CD4-positive, alpha-beta T cell treated with Interferon gamma for 1 hour (primary cell): Measurements from ENCODE around the gene SPRY1.

ENCODE experiments used
- DNase-seq: peaks from one replicate; pipeline ENCODE4 v3.0.0-alpha.2; 2020

Gene SPRY1

DNA sequence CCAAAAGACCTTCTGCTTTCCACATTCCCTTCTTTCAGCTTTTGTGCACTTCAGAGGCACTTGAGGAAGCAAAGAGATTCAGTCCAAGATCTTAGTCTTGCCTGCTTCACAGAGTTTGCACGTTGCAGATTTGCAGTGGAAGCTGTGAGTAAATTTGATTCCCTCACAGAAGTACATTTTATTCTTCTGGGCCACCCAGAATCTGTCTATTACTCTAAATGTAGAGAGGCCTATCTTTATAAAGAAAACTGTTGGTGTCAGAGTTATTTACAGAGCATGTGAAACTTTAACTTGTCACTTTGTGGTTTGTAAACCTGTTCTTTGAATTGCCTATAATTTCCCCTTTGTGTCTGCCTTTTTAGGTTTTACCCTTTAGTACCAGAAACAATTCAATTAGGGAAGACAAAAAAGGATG is 15.5 kb downstream of the SPRY1 start:
- no peak for DNase-seq

DNA sequence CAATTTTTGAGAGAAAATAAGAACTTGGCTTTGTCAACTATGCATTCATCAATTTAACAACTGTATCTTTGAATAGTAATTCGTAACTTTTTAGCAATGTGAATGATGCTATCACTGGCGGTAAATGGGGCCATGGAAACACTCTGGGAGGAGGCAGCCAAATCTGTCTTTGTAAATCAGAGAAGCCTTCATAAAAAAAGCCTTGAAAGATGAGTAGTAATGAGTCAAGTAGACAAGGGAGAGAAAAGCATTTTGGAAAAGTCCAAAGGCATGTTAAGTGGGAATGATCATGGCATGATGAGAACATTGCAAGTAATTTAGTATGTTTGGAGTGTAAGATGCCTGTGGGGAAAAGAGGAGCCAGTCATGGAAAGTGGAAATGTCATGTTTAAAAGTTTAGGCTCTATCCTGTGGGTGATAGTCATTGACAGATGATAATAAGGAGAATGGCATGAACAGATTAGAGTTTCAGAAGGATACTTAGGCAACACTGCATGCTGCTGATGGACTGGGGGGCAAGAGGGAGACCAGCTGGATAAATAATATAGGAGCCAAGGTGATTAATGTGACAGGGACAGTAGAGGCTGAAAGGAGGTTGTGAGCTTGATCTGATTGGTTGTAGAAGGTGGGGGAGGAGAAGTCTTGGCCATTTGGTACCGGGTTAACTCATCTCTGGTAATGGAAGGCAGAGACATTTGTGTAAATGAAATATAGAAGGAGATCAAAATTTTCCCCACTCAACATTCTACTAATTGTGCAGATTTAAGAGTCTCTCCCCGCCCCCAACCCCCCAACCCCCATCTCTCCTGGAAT is 16.3 kb downstream of the SPRY1 start:
- no peak for DNase-seq

DNA sequence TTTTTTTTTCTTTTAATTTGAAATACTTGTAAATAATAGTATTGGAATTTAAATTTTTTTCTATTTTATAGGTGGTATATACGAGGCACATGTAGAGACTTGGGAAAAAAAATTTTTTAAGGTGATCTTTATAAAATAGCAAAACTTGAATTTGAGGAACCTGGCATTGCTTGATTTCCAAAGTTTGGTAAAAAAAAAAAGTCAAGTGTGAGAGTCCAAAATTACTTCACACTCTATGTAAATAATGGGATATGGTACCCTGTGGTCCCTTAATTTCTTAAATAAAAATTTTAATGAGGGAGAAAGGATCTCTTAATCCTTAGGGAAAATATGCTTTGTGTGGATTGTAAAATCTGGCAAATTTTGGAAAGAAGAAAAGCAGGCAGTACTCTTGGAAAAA is 19.0 kb downstream of the SPRY1 start:
- DNase-seq = no peak

DNA sequence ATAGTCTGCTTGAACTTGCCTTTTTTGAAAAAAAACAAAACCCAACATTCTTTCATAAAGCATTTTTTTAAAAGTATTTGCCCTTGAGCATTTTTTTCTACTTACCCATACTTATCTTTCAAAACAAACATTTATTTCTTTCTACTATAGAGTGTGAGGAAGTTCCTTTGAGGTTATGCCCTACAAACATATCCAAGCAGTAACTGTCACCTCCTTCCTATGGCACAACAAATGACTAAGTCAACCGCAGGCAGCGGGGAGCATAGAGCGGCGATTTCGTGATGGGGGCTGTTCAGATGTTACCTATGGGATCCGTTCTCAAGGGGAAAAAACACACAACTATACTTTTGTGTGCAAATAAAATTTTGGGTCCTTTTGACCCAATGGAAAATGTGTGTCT is 19.4 kb downstream of the SPRY1 start:
- peak; percentile 31 for DNase-seq

DNA sequence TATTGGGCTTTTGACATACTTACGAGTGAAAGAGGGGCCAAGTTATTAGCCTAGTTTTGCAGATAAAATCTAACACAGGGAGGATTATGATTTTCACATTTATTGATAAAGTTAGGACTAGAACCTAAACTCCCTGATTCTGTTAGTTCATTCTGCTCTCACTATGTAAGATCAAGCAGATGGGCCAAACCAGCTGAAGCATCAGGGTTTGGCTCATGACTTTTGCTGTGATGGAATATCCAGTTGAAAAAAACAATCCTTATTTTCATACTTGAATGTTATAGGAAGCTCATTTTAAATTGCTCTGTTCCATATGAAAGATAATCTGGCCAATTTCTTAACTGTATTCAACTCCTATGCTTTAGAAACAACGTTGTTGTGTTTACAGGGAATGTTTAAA is 21.2 kb downstream of the SPRY1 start:
- DNase-seq = no peak

DNA sequence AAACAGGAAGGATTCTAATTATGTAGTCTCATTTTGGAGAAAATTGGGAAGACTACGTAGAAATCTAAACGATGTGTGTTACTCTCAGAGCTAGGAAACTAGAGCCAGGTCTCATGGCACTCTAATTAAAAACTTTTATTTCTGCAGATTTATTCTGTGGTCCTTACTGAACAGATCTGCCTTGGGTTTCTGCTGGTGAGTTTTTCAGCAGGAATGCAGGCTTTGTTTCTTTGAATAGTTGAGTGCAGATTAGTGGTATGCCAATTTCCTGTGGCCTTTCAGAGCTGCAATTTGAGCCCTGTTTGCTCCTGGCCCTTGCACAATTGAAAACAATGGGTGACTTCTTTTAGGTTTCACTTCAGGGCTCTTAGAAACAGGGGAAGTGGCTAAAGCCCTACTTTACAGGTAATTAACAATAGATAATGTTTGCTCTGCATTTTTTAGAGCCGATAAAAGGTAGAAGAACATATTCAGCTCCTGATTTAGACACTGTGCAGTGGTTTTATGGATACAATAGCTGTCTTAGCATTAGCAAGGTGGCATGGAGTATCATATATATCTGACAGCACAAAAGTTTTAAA is 21.8 kb downstream of the SPRY1 start:
- no peak for DNase-seq

DNA sequence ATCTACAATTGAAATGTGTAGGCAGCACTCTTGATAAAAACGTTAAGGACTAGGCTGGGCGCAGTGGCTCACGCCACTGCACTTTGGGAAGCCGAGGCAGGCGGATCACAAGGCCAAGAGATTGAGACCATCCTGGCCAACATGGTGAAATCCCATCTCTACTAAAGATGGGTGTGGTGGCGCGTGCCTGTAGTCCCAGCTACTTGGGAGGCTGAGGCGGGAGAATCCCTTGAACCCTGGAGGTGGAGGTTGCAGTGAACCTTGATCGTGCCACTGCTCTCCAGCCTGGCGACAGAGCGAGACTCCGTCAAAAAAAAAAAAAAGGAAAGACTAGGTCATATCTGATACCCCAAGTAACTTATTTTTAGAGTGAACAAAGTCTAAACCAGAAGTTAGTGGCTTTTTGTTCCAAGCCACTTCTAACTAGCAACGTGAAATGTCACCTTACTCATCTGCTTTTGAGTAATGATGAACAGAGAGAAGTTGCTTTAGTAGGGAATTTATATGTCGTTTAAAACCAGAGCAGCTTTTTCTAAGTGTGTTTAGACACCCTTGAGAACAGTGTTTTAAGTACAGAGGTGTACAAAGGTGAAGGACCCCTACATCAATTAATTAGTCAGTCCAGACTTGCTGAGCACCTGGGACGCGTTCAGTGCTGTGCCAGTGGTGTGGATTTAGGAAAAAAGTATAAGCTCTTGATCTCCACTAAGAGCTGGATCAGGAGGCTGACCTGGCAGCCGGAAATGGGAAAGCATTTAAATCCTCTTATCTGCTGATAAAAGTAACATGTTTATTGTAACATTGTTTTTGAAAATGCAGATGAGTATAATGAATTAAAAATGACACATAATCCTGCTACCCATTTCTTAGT is 23.5 kb downstream of the SPRY1 start:
- DNase-seq = no peak

DNA sequence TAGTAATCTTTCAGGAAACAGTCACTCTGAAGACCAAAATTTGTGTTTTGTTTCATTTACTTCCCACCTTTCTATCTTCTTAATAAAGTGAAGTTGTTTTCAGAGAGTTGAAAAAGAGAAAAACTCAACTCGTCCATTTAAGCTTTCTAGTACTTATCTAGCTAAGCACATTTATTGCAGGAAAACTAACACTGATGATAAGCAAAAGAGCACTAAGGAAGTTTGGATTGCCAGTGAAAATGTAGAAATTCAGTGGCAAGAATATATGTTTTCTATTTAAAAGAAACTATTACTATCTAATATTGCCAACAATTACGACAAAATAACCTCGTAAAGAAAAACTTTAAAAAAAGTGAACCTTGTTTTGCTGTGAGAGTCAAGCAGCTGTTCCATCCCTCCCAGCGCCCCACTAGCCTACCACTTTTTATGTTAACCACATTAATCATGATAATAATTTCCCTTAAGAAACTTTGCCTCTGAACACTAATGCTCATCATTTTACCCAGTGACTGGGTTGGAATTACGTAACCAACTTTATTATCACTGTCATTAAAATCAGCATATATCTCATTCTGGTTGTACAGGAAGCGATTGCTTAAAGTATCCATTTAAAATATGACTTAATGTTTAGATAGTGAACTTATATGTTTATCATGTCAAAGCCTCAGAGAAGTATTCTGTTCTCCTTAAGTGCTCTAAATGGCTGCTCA is 24.8 kb downstream of the SPRY1 start:
- DNase-seq = no peak

DNA sequence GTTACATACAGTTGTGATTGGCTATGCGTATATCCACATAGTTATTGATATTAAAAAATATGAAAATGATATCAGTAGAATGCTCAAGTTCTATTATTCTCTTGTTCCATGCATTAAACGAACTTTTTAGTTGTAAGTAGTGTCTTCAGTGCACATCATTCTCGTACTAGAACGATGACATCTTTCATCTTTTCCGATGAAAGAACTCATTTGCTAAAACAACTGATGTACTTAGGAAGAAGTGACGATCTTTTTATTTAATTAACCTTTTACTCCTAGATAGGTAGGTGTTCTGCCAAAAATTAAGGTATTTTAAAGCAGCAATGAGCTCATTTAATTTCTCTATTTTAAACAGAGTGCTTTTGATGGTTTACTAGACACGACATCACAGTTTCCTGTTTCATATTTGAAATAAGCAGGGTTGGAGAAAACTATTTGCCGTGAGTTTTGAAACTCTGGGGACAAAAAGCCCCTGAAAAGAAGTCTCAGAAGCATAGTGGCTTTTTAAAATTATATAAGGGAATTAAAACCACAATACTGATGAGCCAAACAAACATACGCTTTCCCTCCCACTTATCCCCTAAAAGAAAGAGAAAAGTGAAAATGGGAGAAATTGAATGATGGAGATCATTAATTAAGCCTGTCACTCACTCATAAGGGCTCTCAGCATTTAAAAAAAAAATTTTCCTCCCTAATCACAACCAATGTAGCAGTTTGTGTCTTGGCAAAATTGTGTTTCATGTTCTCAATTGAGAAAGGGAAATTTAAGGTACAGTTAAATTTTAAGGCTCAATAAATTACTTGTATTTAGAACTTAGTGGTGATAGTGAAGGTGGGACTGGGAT is 25.6 kb downstream of the SPRY1 start:
- no peak for DNase-seq

DNA sequence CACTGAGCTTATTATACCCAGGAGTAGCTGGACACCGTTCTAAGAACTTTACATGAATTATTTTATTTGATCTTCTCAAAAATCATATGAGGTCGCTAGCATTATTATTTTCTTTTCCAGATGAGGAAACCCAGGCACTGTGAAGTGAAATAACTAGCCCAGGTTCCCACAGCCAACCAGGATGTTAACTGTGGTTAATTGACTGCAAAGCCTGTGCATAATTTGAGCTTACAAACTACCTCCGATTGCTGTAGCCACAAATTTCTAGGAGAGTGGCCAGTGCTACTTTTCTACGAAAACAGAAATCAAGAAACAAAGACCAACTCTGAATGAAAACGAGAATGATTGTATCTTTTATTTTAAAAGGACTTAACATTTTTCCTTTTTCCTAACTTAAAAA is 27.2 kb downstream of the SPRY1 start:
- no peak for DNase-seq

DNA sequence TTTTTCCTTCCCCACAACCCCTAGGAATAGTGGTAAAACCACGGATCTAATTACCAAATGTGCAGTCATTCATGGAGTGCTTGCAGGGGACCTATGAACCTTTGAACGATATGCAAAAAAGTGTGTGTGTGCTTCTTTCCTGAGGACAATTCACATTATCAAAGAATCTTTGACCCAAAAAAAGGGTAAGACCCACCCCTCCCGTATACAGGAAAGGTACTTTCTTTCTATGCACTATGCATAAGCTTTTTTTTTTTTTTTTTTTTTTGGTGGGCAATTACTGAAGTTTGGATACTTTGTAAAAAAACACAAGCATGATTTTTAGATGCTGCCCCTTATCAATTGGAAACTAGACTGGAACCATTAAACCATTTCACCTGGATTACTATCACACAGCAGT is 31.4 kb downstream of the SPRY1 start:
- no peak for DNase-seq

DNA sequence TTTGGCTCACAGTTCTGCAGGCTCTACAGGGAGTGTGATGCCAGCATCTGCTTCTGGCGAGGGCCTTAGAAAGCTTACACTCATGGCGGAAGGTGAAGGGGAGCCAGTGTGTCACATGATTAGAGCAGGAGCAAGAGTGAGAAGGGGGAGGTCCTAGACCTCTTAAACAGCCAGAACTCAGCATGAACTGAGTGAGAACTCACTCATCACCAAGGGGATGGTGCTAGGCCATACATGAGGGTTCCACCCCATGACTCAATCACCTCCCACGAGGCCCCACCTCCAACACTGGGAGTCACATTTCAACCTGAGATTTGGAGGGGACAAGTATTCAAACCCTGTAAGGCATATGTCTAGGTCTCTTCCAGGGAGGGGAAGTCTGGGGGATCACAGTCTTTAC is 33.4 kb downstream of the SPRY1 start:
- DNase-seq = no peak

DNA sequence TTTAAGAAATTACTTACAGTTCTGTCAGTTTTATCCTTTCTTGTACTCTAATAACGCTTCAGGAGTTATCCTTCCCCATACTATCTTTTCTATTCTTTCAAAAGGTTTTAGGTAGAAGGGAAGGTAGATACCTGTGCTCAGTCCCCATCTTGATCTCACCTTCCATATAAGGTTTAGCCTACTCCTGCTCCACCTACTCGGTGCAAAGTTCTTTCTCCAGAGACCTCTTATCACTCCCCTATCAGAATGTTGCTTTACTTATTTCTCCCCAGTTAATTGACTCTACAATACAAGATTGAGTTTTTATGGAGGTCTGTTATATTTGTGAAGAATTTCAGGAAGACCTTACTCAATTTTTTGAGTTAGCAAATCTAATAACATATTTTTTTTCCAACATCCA is 33.9 kb downstream of the SPRY1 start:
- no peak for DNase-seq

DNA sequence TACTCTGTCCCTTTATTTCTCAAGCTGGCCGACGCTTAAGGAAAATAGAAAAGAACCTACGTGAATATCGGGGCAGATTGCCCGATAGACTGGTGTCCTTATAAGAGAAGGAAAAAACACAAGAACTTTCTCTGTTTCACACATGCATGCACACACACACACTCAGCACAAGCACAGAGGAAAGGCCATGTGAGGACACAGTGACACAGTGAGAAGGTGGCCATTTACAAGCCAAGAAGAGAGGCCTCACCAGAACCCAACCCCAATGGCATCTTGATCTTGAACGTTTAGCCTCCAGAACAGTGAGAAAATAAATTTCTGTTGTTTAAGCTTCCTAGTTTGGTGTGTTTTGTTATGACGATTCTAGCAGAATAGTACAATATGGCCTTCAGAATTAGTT is 37.0 kb downstream of the SPRY1 start:
- DNase-seq = no peak

DNA sequence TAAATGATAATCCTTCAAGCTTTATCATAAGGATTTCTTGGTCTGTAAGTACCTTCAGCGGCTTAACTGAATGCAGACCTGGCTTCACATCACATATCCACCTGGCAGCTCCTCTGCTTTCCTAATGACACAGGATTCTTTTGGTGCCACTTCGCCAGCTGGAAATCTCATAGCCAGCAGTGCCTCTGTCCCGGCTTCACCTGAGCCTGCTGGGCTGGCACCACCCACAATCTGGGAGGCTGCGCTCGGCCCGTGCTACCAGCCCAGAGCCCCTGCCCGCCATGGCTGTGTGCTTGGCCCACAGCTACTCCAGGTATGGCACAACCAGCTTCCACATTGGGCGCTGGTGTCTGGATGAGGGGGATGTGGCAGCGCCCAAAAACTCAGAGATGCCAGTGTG is 37.4 kb downstream of the SPRY1 start:
- DNase-seq = no peak

DNA sequence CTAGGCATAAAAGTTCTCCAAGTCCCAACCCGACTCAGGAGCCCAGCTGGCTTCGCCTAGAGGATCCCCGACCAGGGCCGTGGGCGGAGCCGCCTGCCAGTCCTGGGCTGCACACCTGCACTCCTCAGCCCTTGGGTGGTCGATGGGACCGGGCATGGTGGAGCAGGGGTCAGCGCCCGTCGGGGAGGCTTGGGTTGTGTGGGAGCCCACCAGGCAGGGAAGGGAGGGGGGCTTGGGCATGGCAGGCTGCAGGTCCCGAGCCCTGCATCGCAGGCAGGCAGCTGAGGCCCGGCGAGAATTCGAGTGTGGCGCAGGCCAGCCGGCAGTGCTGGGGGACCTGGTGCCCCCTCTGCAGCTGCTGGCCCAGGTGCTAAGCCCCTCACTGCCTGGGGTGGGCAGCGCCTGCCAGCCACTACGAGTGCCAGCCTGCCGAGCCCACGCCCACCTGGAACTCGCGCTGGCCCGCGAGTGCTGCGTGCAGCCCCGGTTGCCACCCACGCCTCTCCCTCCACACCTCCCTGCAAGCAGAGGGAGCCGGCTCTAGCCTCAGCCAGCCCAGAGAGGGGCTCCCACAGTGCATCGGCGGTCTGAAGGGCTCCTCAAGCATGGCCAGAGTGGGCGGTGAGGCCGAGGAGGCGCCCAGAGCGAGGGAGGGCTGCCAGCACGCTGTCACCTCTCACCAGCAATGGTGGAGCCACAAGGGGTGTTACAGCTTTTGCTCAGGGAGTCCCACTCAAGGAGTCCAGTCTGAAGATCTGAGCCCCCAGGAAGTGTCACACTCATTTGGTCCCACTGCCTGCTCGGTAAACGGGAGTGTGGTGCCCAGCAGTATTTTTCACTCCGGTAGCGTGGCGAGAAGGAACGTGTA is 38.9 kb downstream of the SPRY1 start:
- DNase-seq = no peak

DNA sequence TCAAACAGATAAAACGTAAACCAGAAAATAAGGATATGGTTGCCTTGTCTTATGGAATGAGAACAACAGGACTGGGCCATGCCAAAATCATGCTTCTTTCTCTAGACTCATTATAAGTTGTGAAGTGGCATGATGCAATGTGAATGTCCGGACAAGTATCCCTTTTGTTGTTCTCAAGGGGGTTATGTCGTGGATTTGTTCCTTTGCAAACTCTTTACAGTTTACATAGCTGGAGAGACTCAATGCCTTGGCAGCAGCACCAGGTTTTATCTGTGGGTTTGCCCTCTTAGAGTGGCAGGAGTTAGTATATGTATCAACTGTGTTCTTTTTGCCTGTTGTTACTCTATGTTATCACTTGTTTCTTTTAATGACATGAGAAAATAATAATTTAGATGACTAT is 41.4 kb downstream of the SPRY1 start:
- no peak for DNase-seq

DNA sequence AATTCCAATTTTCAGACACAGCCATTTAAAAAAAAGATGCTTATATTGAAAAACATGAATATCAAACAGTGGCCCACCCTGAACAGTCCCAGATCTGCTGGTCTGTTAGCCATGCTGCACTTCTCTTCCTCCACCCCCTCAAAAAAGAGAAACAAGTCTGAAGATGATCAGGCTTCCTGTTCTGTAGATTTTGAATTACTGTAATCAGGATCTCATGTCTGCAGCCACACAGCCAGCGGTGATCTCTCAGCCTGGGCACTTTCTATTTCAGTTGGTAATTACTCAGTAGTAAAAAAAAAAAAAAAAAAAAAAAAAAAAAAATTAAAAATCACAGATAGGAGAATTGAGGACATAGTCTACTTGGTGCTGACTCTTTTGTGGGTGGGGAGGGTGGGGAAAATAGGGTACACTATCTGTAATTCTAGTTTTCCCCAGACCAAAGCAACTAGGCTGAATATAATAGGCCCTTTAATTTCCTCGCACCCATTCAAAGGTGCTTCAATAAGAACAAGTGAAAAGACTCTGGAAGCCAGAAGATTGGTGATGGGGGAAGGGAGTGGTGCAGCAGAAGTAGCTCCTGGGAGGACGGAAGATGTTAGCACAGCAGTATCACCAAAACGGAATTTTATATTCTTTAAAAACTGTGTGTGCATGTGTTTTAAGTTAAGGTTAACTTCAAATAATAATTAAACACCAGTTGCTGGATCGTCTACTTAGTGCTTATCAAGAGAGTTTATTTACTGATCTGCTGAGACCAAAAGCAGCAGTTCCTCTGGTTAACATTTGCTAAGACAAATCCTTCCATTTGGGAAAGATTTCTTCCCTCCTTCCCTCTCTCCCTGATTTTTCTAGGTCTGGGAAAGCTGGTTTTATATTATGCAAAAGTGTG is 47.0 kb downstream of the SPRY1 start:
- DNase-seq = peak; percentile 31

DNA sequence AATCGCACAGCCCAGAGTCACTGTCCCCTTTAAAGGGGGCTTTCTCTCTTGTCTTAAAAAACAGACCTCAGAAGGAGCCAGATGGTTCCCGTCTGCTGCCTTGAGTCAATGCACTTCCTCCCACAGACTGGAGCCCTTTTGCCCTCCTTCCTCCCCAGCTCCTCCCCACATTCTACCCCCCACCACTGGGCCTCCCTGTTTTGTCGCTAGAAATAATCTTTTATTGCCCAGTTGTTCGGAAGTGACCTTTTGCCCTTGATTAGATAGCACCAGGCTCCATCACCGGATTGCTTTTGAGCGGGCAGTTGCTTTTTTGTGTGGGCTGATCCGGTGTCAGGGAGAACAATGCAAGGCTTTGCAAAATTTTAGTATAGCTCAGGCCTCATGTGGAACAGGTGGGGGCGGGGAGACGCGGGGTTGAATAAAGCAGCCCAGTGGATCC is 47.7 kb downstream of the SPRY1 start:
- peak; percentile 52 for DNase-seq

DNA sequence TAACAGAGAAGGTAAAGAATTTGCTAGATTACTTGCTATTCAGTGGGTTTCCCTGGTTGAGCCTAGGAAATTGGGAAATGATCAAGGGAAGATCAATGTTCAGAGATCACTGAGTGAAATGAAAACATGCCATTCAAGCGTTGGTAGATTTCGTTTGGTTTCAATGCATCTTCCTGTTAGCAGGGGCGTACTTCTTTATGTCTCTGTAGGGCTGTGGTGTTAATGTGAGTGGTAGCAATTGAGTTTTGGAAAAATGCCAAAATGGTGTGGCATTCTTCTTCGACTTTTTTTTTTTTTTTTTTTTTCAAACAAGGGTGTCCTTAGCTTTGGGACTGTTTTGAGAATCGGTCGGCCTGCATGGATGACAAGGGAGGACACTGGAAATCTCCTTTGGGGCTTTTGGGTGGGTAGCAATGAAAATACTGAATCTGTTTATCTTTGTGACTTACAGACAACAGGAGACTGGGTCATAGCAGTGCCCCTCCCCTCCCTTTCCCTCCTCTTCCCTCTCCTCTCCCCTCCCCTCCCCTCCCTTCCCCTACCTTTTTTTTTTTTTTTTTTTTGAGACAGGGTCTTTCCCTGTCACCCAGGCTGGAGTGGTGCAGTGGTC is 50.4 kb downstream of the SPRY1 start:
- no peak for DNase-seq
